Limb (tissue), 2 donors: ENCODE results near the gene MYH9.
"Not testable (repeated sequence)": the region's sequence is repeated elsewhere in the genome, so short reads cannot be mapped to it uniquely, and the experiment has no call there.

Experiments
- DNase-seq, 2 donors: peaks; one replicate each; pipeline ENCODE4 v3.0.0-alpha.2; 2016; ENCODE audit errors: extremely low spot score in 2 of 2

MYH9 gene

DNA sequence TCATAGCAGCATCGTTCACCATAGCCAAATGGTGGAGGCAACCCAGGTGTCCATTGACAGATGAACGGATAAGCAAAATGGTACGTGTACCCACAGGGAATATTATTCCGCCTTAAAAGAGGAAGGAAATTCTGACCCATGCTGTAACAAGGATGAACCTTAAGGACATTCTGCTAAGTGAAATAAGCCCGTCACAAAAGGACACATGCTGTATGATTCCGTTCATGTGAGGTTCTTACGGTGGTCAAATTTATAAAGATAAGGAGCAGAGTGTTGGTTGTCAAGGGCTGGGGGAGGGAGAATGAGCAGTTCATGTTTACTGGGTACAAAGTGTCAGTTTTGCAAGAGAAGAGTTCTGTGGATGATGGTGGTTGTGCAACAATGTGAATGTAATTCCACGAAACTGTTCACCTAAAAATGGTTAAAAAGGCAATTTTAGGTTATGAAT, 108.5 kb downstream of the MYH9 start:
- no peak for DNase-seq

DNA sequence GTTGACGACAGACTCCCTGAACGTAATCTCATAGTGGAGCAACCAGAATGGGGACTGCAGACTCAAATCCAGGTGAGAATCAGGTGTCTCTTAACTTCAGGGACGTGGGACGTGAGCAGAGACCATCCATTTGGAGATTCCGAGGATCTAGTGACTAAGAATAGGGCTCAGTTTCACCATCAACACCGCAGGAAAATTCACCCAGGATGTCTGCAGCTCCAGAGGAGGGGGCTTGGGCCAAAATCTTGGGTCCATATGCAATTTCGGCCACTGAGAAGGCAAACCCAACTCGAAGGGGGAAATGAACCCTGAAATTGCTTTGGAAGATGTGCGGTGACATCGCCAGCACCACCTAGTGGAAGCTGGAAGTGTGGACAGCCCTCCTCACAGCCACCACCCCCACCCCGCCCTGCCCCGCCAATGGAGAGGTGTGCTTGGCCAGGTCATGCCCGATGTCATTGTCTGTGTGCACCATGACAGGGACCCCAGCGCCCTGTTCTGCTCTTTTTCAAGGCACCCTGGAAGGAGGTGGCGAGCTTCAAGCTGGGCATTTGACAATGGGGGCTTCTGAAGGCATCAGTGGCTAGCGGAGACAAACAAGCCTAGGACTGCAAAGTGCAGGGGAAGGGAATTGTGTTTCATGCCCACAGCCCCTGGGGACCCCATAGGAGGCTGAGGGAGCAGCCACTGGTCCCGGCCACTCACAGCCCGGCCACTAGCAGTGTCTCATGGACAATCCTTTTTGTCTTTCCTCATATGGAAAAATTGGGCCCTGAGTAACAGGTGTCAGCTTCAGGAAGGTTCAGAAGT, 110.1 kb downstream of the MYH9 start:
- peak; percentile 39 to 74 for DNase-seq

GRCh38 chr22:36274531-36274930, 113.2 kb downstream of the MYH9 start:
- no peak for DNase-seq

DNA sequence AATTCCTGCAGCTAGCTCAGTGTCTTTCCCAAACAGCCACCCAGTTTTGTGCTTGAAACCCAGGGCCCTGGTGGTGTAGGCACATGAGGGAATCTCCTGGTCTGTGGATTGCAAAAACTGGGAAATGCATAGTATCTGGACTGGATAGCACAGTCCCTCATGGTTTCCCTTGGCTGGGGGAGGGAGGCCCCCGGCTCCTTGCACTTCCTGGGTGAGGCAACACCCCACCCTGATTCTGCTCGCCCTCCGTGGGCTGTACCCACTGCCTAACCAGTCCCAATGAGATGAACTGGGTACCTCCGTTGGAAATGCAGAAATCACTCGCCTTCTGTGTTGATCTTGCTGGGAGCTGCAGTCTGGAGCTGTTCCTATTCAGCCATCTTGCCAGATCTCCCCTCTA, 115.8 kb downstream of the MYH9 start:
- DNase-seq: not testable (repeated sequence)

DNA sequence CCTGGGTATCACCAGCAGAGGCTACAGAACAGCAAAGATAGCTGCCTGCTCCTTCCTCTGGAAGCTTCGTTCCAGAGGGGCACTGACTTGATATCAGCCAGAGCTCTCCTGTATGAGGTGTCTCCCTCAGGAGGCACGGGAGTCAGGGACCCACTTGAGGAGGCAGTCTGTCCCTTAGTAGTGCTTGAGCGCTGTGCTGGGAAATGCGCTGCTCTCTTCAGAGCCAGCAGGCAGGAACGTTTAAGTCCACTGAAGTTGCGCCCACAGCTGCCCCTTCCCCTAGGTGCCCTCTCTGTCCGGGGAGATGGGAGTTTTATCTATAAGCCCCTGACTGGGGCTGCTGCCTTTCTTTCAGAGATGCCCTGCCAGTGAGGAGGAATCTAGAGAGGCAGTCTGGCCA, 116.5 kb downstream of the MYH9 start:
- not testable (repeated sequence) for DNase-seq

GRCh38 chr22:36267896-36268485, 119.8 kb downstream of the MYH9 start:
- no peak for DNase-seq

- no peak for DNase-seq
Observed at GRCh38 chr22:36267058-36267457, 120.7 kb downstream of the MYH9 start.

DNA sequence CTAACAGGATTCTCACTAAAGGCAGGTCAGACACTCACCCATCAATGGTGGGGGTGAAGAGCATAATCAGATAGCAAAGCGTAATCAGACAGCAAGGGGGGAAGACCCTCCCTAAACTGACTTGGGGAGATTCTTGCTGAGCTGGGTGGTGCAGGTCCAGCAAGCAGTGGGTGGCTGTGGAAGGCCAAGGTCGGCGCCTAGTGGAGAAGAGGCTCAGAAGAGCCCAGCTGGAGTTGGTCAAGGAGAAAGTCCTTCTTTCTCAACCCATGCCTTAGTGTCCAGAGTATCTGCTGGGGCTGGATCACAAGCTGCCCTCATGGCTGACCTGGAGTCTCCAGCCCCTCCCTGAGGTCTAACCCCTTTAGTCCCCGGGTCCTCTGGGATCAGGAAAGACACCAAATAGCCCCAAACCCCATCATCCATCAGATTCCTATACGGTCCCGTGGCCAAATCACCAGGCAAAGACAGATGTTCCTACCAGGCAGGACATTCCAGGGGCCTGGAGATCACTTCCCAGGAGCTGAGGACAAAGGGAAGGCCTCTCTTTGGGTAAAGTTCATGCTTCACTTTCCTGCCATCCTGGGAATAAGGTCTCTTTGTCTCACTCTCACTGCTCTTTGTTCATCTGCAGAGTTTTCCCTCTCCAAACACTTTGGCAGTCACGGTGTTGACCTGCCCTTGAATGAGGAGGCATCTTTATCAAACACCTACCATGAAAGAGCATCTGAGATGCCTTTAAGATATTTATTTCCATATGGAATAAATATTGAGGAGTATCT, 123.7 kb downstream of the MYH9 start:
- DNase-seq: not testable (repeated sequence)

DNA sequence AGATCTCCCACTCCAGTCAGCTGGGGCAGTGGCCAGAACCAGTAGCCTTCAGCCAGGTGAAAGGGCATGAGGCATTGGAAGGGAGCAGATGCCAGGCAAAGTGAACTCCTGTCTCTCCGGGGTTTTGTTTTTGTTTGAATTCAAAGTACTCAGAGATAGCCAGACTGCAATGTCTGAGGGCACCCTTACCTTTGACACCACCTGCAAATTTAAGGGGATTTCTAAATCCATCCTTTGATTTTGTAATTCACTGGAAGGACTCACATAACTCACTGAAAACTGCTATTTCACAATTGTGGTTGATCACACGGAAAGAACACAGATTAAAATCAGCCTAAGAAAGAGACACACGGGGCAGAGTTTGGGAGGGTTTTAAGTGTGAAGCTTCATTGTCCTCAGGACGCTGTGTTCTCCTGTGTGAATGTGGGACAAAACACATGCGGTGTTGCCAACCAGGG, 124.5 kb downstream of the MYH9 start:
- not testable (repeated sequence) for DNase-seq

GRCh38 chr22:36262307-36262706, 125.5 kb downstream of the MYH9 start:
- DNase-seq: not testable (repeated sequence)

- not testable (repeated sequence) for DNase-seq
Observed at GRCh38 chr22:36261675-36262074, 126.1 kb downstream of the MYH9 start.

DNA sequence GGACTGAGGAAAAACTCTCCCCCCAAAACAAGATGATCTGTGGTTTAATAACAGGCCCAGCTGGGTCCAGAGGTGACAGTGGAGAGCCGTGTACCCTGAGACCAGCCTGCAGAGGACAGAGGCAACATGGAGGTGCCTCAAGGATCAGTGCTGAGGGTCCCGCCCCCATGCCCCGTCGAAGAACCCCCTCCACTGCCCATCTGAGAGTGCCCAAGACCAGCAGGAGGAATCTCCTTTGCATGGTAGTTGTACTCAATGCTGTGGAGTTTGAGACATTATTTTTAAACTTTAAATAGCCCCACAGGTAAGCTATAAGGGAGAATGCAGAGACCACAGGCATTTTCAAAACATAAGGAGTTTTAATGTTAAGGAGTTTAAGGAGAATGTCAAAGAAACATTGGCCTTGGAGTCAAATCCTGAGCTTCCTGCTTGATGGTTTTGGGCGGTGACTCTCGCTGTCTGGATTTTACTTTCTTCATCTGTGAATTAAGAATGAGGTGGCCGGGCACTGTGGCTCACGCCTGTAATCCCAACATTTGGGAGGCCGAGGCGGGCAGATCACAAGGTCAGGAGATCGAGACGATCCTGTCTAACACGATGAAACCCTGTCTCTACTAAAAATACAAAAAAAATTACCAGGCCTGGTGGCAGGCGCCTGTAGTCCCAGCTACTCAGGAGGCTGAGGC, 128.0 kb downstream of the MYH9 start:
- DNase-seq: no peak

DNA sequence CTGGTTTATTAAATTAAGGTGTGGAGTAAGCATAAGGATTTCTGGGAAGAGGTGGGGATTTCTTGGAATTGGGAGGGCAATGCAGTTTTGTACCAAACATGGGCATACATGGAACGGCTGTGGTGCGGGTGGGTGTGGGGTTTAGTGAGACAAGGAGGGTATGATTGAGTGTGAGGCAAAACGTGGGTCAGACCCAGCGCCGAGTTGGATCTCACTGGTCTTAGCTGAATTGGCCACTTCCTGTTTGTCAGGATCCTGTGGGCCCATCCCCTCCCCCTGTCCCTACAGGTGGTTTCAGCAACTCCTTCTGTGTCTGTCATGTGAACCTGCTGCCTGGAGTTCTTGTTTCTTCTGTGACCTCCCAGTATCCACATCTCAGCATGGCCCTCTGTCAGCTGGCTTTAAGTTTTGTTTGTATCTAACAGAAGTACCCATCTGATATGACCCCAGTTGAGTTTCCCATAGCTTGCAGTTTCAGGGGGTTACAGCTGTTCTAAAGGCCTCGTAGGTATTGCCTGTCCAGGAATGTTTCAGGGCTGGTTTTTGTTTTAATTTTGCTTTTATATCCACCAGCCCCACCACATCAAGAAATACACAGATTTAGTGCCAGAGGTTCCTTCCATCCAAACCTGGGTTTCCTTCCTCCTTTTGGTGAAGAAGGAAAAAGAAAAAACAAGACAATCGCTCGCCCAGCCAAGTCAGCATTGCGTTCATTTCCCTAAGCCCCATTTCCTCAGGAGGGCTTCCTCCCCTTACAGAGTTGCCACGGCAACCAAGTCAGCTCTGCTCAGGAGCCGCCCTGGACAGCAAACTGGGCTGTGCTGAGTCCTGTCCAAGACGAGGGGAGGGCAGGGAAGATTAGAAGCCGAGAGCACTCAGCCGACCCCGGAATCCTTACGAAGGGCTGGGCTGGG, 128.8 kb downstream of the MYH9 start:
- DNase-seq: no peak

GRCh38 chr22:36257948-36258670, 129.7 kb downstream of the MYH9 start:
- no peak for DNase-seq

GRCh38 chr22:36257308-36257707, 130.5 kb downstream of the MYH9 start:
- DNase-seq: no peak

- no peak for DNase-seq
Observed at GRCh38 chr22:36256478-36256877, 131.3 kb downstream of the MYH9 start.

DNA sequence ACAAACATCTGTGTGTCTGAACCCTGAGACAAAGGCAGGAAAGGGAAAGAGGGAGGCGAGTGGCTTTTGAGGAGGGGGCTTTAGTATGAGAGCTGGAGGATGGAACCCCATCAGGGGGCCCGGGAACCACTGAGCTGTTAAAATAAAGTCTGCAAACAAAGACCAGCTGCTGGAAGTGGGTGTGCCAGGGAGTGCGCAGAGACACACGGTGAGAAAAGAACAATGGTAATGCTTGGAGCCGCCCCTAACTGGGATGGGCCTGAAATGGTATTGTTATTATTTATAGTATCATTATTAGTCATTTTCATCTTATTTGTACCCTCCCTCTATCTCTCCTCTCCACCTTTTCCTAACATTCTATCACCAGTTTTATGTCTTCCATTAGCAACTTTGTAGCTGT, 132.2 kb downstream of the MYH9 start:
- DNase-seq: not testable (repeated sequence)

- DNase-seq: no peak
Observed at GRCh38 chr22:36253523-36254490, 134.0 kb downstream of the MYH9 start.
